ENCODE data around the gene IMPA2.
"Not testable (repeated sequence)": the region's sequence is repeated elsewhere in the genome, so short reads cannot be mapped to it uniquely, and the experiment has no call there.

Gene IMPA2

GRCh38 chr18:11981192-11981542 is at the start of gene IMPA2:
TSS of gene IMPA2 (plus strand) at chr18:11981507. CDS start at chr18:11981670, 163 bp downstream.
- DNase-seq = no peak

DNA sequence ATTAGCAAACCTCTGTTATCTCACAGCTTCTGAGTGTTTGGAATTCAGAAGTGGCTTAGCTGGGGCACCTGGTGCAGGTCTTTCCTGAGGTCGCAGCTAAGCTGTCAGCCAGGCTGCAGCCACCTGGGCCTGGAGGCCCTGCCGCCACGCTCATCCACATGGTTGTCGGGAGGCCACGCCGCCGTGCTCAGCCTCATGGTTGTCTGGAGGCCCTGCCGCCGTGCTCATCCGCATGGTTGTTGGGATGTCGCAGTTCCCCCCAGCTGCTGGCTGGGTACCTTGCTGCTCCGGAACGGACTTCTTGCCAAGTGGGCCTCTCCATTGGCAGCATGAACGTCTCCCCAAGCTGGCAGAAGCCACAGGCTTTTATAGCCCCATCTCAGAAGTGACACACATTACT is 48.9 kb upstream of the IMPA2 start:
- no peak for DNase-seq

DNA sequence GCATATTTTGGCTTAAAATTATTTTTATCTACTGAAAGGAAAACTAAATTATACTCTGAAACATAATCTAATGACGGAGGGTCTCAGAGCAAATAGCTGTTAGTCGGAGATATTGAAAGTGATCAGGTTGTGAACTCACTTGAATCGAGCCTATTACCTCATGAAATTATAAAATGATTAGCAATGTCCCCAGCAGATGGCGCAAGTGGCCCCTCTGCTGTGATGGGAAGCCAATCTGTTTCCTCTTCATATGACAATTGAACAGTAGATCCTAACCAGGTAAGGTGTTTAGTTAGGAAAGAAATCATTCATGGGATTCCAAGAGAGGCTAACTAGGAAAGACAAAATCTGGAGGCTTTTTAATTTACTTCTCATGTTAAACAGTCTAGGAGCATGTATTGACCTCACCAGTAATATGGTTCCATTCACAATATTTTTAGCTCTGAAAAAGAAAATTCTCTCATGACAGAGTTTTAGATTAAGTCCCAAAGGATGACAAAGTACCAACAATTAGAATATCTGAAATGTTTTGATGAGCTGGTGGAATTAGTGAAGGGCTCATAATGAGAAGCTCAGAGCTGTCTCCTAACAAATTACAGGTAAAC is 43.3 kb upstream of the IMPA2 start:
- peak; percentile 63 for DNase-seq

- DNase-seq = no peak
Observed at GRCh38 chr18:11940956-11941355, 40.4 kb upstream of the IMPA2 start.

DNA sequence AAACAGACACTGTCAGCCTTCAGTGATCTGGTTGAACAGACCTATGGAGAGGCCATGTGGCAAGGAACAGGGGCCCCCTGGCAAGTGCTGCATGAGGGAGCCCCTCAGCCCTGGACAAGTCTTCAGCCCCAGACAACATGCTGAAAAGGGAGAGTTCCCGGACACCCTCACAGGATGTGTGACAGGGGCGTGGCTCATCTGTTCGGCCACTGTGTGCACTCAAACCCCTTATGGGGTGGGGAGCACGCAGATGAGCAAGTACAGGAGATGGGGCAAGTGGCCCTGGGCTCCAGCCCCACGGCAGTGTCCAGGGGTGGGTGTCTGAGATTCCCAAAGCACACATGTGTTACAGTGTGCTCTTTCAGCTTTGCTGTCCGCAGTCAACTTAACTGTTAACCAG is 37.8 kb upstream of the IMPA2 start:
- no peak for DNase-seq

DNA sequence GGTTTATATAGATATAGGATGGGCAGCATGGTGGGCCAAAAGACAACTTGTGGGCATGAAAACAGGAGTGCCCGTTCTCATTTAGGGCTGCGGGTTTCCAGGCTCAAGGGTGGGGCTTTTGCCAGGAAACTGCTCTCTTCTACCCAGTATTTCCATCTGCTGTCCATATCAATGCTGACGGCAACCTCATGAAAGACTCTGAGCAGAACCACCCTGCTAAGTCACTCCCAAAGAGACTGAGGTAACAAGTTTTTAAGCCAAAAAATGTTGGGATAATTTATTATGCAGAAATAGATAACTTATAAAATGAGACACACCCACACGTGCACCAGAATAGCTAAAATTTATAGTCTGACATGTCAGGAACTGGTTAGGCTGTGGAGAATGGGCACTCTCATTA is 37.1 kb upstream of the IMPA2 start:
- no peak for DNase-seq

GRCh38 chr18:11944786-11945185 is 36.5 kb upstream of the IMPA2 start:
- DNase-seq = no peak

- DNase-seq = peak; percentile 86
Observed at GRCh38 chr18:11945834-11946659, 35.3 kb upstream of the IMPA2 start.

DNA sequence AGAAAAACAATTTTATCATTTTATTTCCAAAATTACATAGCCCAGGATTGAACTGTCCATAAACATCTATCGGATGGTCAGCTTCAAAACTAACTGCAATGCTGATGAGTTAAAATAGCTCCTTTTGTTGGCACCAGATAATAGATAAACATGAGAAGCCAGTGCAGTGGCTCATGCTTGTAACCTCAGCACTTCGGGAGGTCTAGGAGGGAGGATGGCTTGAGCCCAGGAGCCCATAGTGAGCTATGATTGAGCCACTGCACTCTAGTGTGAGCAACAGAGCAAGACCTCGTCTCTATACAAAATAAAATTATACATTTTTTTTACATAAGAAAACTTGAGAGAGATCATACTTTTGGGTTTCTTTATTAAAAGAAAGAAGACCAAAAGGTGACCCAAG is 34.6 kb upstream of the IMPA2 start:
- DNase-seq = peak; percentile 45

DNA sequence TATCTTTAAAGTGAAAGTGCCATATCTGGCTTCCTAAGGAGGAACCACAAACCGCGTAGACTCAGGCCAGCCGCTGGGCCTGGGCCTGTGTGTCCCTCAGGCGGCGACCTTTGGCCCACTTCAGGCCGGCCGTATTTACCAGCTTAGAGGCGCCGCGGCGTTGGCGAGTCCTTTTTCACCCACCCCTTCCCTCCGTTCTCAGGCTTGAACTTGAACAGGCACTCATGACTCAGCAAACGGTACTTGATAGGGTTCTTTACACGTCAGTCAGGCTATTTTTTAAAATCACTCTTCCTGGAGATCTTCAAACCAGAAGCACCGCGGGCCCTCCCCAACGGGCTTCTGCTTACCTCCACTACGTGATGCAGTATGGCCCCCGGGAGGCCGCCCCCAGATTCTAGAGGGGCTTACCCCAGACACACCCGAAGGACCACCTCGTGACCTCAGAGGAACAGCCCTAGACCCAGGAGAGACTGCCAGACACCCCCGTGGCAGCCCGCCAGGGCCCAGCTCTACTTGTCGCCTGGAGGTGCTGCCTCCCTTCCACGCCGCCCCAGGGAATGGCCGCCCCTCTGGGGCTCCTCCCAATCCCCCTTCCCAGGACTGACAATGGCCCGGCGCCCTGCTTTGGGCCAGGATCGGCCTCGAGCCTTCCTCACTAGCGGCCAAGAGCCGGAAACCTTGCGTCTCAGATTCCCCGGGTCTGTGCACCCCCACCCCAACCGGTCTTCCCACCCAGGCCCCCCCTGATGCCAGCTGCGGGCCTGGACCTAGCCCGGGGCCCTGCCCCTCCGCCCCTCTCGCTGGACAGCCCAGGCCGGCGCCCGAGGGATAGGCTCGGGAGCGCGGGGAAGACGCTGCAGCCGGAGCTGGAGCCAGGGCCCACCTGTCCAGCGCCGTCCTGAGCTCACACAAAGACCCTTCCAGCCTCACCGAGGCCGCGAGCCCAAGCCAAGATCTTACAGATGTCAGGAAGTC is 33.8 kb upstream of the IMPA2 start:
- DNase-seq = peak; percentile 97

- DNase-seq = no peak
Observed at GRCh38 chr18:11948852-11949523, 32.3 kb upstream of the IMPA2 start.

GRCh38 chr18:11950824-11951223 is 30.5 kb upstream of the IMPA2 start:
- DNase-seq = no peak

DNA sequence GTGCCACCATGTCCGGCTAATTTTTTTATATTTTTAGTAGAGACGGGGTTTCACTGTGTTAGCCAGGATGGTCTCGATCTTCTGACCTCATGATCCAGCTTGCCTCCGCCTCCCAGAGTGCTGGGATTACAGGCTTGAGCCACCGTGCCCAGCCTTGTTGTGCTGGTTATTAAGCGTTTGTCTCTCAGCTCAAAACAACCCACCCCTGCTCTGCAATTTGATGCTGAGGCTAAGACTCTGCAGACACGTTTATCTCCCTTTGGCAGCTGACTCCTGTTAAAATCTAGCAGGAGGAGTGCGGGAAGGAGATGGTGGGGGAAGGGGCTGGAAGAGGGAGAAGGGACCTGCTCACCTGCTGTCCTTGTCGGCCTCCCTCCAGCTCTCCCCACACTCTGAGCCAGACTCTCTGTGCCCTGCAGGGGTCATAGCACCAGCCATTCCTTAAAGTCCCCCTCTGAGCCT is 29.9 kb upstream of the IMPA2 start:
- DNase-seq = no peak

DNA sequence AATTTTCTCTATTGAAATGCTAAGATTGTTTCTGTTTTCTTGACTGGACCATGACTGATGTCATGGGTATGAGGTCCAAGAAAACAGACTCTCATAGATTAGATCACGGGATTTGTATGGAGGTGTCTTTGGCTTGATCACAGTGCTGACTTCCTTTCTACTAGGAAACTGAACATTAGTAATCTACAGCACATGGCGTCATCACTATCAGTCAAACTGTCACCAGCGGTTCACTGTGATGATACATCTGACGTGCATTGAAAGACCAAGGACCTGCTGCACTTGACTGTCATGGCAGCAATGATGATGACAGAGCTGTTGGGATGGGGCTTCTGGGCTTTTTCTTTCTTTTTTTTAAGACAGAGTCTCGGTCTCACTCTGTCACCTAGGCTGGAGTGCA is 28.2 kb upstream of the IMPA2 start:
- peak; percentile 7 for DNase-seq

DNA sequence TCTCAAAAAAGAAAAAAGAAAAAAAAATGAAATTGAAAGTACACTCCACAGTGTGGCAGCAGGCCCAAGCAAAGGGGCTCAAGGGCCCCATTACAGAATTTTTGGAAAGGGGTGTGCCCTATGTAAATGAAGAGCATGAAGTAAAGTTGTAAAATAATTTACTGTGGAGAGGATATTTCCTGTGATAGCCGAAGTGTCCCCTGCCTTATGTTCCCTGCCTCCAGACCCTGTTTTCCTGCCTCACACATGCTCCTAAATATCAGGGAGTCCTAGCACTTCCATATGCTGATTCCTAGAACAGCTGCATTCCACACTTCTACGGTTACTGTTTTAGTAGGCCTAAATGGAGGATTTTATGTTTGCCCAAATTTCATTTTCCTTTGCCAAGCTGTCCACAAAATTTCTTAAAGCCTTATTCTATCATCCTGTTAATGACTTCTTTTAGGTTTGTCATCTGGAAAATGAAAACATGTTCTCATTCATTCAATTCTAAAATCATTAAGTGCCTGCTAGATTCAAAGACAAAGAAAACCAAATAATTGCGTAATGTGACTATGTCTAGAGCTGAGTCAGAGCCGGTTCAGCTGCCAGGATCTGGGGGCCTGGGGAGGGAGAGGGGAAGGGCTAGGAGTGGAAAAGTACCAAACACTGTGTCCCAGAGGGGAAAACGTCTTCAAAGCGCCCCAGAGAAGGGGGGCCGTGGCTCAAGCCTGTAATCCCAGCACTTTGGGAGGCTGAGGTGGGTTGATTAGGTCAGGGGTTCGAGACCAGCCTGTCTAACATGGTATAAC is 25.9 kb upstream of the IMPA2 start:
- DNase-seq = peak; percentile 81

GRCh38 chr18:11956371-11957308 is 24.7 kb upstream of the IMPA2 start:
- no peak for DNase-seq

GRCh38 chr18:11957636-11958035 is 23.7 kb upstream of the IMPA2 start:
- DNase-seq = no peak

DNA sequence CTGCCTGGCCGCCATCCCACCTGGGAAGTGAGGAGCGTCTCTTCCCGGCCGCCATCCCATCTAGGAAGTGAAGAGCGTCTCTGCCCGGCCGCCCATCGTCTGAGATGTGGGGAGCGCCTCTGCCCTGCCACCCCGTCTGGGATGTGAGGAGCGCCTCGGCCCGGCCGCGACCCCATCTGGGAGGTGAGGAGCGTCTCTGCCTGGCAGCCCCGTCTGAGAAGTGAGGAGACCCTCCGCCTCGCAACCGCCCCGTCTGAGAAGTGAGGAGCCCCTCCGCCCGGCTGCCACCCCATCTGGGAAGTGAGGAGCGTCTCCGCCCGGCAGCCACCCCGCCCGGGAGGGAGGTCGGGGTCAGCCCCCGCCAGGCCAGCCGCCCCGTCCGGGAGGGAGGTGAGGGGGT is 21.7 kb upstream of the IMPA2 start:
- not testable (repeated sequence) for DNase-seq

GRCh38 chr18:11960743-11961380 is 20.4 kb upstream of the IMPA2 start:
- DNase-seq = no peak

GRCh38 chr18:11962597-11962996 is 18.7 kb upstream of the IMPA2 start:
- DNase-seq = no peak
